PC-3 (cell line): ENCODE measurements around the gene SPATA6.

Source experiments
- EZH2 ChIP-seq: fragments of 300-600 bp; sonication (generic); IDR thresholded peaks from one replicate; pipeline ENCODE4 v1.6.1; 2017; ENCODE audit warnings: antibody characterized with exemption, mild to moderate bottlenecking, low read length; ENCODE audit not compliant: unreplicated experiment
- EZH2phosphoT487 ChIP-seq: fragments of 300-600 bp; sonication (generic); IDR thresholded peaks from 2 replicates; pipeline ENCODE4 v1.6.1; 2018; ENCODE audit warnings: mild to moderate bottlenecking, antibody characterized with exemption, low read length, borderline replicate concordance
- TF ChIP-seq, protein P1 (sequence below): fragments of 300-600 bp; sonication (generic); conservative IDR thresholded peaks from 2 replicates; pipeline ENCODE4 v1.5.1; 2017; ENCODE audit warnings: antibody characterized with exemption, low read depth, mild to moderate bottlenecking, low read length

DNA sequence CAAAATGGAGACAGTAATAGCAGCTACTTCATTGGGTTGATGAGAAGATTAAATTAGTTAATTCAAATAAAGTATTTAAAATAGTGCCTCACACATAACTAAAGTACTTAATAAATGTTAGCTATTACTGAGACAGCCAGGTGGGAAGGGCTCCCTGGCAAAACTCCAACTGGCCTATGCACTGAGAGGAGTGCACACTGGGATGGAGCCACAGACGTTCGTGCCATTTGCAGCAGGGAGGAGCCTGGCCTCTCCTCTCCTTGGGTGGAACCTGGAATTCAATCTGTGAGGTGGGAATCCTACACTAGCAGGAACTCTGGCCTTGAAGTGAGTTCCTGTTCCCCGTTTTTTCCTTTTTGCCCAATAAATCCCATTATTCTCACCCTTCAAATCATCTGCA is 221.4 kb downstream of the SPATA6 start:
- TF ChIP-seq, protein P1, sequence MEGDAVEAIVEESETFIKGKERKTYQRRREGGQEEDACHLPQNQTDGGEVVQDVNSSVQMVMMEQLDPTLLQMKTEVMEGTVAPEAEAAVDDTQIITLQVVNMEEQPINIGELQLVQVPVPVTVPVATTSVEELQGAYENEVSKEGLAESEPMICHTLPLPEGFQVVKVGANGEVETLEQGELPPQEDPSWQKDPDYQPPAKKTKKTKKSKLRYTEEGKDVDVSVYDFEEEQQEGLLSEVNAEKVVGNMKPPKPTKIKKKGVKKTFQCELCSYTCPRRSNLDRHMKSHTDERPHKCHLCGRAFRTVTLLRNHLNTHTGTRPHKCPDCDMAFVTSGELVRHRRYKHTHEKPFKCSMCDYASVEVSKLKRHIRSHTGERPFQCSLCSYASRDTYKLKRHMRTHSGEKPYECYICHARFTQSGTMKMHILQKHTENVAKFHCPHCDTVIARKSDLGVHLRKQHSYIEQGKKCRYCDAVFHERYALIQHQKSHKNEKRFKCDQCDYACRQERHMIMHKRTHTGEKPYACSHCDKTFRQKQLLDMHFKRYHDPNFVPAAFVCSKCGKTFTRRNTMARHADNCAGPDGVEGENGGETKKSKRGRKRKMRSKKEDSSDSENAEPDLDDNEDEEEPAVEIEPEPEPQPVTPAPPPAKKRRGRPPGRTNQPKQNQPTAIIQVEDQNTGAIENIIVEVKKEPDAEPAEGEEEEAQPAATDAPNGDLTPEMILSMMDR, result no peak
- TF ChIP-seq EZH2 (no peak), EZH2phosphoT487 (no peak)
